ENCODE measurements around the gene CASQ1. TPM values are rescaled to one million over a fixed set of nuclear protein-coding genes. Genes with fewer than 3 reads are reported as not detected.

CASQ1 gene
- total RNA-seq, 1 experiment from 2014 or later = not detected

DNA sequence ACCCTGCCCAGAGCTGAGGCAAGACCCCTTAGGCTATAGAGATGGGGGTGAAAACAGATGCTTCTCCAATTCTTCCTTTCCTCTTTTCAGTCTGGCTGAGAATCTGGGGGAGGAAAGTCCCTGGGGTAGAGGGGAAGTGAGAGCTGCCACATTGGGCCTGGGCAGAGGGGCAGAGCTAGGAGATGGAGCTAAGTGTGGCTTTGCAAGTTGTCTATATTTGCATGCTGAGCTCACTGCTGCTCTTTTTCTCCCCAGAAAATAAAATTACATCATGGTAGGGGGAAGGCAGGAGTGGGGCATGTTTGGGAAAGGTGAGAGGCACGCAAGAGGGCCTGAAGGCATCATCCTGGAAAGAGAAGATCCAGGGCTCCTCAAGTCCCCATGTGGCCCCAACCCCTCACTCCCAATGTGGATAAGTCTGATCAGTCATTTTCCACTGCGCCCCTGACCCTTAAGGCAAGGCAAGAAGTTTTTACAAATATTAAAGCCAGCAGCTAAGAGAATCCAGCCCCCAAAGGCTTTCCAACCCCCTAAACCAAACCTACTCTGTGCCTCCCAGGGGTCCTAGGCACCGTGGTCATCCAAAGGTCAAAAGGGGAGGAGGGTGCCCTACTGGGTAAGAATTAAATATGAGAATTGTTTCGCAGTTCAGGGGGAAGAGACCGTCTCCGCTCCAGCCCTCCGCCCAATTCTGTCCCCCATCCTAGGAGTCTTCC, 14.3 kb downstream of the CASQ1 start:
- DNase-seq (ENCODE audit: extremely low read depth, low read depth) = no peak

DNA sequence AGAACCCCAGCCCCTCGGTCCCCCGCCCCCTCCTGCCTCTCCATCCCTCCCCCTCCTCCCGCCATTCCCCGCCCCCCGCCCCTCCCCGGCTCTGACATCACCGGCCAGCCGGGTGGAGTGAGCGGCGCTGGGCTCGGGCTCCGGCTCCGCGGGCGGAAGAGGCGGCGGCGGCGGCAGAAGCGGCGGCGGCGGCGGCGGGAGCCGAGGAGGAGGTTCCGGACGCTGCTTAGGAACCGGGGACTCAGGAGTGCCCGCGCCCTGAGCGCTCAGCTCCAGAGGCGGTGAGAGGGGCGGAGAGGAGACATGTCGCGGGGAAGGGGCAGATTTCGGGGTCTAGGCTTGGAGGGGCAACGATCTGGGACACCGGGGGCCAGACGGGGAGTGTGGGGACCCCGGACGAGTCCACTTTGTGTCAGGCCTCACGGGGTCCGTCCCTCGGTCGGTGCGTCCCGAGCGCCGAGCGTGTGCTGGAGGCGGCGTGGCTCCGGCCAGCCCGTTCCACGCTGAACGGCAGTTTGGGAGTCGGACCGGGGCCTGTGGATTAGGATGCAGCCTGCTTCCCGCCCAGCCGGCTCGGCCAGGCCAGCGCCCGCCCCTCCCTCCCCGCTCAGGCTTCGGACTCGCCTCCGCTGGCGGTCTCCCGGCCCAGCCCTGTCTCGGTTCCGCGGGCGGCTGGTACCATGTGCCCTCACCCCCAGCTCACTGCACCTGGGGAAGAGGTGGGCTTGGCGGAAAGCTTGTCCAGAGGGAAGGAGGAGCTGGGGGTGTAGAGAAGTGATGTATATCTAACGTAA, 15.1 kb downstream of the CASQ1 start, which contains the start of gene PEA15:
PEA15 (plus strand) TSS at position 143 of the 794 bp plus-strand sequence. CDS start 6,161 bp downstream, outside the sequence.
- peak; percentile 73 for DNase-seq (ENCODE audit: extremely low read depth, low read depth)

DNA sequence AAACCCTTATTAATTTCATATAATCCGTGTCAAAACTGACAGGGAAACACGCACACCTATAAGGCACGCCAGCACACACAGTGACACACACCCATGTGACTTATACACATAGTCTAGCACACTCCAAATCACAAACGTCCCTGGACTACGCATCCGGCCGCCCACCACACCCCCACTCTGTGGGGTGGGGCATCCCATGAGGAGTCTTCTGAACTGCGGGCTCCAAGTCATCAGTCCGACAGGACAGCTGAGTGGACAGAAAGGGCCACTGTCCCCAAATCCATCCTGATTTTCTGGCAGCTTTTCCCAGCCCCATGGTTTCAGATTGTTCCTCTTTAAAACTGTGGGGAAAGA, 15.6 kb downstream of the CASQ1 start:
- DNase-seq (ENCODE audit: extremely low read depth, low read depth) = peak; percentile 25

DNA sequence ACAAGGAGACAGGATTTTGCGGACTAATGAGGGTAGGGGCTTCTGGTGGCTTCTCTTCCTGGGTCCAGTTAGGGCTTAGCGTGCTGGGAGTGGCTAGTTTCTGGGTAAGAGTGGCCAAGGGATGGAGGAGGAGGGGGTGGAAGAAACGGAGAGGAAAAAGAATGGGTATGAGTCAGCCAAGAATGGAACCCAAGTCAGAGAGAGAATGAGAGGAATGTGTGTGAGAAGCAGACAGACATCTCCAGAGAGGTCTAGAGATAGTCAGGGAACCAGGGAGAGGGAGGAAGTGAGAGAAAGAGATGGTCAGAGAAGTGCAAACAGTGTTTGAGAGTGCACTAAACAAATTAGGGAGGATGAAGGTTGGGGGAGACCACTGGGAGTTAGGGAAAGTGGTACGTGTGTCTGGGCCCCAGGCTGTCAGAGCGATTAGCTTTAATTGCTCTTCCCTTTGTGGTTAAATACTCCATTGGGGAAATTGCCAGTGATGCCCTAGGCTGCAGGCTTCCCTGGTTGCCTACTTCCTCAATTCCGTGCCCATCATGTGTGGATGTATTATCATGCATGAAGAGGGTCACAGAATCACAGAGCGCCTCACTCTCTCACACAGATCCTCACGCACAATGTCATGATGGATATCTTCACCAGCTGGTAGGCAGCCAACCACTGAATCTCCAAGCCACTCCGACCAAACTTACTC, 16.2 kb downstream of the CASQ1 start:
- DNase-seq (ENCODE audit: extremely low read depth, low read depth) = no peak

DNA sequence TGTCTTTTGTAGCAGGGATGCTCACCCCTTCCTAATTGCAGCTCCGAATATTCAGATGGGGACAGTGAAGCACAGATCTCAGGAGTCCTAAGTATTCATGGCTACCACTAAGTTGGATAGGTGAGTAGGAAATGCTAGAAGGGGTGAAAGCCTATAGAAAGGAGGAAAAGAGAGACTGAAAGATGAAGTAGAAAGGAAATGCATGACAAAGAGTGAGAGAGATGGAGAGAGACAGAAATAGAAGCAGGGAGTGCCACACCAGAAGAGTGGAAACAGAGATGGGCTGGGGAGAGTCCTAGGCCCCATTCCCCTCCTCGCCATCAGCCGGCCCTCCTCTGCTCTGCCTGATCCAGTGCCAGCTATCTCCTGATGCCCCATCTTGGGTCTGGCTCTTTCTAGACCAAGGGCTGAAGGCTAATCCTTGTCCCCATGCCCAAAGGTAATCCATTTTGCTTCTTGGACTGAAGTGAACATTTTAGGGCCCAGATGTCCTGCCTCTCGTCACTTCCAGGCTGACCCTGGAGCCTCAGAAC, 16.8 kb downstream of the CASQ1 start:
- no peak for DNase-seq (ENCODE audit: extremely low read depth, low read depth)

DNA sequence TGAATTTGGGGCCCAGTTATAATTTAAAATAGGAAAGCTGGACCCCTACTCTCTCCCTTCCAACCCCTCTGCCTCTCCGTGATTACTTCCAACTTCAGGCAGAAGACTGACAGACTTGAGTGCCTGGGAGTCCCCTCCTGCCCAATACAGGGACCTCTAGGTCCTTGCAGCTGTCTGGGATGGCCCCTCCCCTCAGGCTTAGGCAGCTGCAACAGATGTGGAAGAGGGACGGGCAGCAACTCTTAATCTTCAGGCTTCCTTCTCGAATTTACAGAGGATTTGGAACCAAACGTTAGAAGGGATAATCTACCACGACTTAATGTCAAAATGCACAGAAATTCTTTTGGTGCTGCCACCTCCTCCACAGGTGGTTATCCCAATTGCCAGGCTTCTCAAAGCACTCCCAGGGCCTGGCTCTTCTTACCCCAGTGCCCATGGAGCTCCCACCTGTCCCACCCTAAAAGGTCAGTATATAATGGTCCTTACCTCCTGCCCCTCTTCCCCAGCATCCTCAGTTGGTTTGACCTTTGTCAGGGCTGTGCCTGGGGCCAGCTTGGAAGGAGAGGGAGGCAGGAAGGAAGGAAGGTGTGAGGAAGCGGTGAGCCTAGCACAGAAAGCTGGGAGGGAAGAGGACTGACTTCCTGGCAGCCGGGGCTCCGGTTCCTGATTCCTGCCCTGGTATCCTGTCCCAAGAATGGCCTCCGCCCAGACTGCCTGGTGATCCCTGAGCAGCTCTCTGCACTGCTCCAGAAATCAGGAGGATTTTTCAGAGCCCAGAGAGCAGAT, 17.6 kb downstream of the CASQ1 start:
- DNase-seq (ENCODE audit: extremely low read depth, low read depth) = no peak

DNA sequence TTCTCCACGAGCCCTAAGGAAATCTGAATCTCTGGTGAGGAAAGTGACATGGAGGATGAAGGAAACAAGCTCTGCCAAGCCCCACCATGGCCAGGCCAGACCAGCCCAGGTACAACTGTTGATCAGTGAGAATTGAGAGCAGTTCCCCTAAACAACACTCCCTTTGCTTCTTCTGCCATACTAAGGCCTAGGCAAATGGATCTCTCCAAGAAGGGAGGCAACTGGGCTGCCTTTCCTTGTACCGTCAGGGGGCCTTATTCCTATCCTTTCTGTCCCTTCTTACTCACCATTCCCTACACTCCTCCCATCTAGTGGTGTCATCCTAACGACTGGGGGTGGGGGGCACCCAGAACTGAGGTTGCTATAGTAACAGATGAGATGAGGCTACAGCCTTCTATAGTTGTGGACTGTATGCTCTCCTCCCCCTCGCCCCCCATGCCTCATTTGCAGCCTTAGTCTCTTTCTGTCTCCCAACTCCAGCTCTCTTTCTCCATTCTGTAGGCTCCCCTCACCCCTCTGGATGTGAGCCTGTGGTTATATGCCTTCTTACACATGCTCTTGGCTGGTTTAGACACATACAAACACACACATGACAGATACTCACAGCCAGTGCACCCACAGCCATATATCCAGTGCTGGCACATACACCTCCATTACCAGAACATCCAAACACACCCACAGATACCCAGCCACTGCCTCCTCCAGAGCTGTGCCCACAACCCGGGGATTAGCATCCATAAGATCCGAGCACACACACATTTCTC, 18.4 kb downstream of the CASQ1 start:
- DNase-seq (ENCODE audit: extremely low read depth, low read depth) = no peak

DNA sequence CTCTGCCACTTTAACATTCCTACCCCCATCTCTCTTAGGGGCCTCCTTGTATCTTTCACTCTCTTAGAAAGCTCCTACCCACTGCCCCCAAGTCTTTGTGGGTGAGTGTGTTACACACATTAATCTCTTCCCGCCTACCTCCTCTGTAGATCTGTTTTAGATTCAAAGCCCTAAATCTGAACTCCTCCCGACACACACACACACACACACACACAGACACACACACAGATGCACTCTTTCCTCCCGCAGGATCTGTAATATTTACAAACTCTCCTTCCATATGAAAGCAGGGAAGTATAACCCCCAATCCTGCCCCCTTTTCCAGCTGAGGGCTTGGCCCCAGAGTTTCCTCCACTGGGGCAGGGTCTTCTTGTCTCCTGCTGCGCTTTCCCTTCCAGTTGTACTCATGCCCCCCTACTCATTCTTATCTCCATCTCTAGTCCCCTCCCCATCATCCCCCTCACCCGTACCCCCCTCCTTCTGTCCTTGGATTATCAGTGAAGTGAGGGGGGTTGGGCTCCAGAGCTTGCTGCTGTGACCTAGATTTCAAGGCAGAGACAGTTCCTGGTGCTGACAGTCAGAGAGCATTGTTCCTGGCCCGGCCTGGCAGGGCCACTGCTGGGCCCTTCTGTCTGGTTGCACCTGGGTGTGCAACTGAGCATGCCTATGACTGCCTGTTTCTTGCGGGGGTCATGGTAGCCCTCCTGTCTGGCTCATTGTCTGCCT, 19.1 kb downstream of the CASQ1 start:
- DNase-seq (ENCODE audit: extremely low read depth, low read depth) = no peak

DNA sequence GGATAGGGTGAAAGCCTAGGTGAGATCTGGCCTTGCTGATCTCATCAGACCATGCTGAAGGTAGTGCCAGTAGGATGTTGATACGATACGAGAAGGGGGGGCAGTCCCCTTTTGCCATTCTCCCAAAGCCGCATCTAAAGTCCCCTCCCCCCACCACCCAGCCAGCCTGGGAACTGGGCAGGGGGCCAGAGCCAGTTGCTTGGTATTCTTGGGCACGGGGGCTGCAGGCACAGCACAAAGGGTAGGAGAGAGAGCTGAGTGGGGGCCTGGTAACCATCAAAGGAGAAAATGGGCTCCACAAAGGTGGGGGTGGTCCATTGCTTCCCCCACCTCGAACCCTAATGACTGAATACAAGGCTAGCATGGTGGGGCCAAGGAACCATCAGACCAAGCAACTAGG, 20.2 kb downstream of the CASQ1 start:
- DNase-seq (ENCODE audit: extremely low read depth, low read depth) = no peak

DNA sequence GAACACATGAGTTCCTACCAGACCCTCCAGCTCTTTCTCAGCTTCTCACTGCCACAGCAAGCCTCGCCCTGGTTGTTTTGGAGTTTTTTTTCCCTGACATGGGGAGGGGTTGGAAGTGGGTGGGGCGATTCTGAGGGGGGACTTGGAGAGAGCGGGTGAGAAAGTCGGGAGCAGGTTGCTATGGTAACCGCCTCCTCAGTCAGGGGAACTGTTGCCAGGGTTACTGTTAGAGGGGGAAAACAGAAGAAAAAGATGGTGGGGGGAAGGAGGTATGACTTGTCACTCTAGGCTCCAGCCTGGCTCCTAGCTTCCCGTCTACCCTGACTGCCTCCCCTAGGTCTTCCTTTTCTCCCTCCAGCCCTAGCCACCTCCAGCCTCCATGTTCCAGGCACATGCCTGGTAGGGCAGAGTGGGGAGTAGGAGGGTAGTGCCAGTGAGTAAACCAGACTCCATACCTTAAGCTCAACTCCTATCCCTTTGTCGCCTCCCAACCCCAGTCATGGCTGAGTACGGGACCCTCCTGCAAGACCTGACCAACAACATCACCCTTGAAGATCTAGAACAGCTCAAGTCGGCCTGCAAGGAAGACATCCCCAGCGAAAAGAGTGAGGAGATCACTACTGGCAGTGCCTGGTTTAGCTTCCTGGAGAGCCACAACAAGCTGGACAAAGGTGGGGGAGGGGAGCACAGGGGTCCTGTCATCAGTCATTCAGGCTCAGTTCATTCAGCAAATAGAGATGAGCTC, 20.8 kb downstream of the CASQ1 start:
- DNase-seq (ENCODE audit: extremely low read depth, low read depth) = no peak

DNA sequence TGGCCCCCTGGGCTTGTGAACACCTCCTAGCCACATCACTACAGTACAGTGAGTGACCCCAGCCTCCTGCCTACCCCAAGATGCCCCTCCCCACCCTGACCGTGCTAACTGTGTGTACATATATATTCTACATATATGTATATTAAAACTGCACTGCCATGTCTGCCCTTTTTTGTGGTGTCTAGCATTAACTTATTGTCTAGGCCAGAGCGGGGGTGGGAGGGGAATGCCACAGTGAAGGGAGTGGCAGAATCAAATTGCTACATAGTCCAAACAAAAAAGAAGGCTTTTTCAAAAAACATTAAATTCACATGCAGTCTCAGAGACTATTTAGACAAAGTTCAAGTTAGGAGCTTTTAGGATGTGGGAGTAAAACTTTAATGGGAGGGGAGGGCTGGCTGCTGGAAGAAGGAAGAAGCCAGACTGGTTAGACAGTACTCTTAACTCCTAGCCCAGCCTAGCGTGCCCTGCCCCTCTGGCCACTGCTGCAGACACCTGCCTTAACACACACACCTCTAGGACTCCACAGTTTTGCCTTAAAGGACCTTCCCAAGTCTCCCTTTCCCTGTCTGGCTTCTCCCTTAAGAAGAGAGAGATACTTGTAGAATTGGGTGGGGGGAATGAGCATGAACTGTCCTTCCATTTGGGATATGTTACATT, 24.2 kb downstream of the CASQ1 start:
- no peak for DNase-seq (ENCODE audit: extremely low read depth, low read depth)

DNA sequence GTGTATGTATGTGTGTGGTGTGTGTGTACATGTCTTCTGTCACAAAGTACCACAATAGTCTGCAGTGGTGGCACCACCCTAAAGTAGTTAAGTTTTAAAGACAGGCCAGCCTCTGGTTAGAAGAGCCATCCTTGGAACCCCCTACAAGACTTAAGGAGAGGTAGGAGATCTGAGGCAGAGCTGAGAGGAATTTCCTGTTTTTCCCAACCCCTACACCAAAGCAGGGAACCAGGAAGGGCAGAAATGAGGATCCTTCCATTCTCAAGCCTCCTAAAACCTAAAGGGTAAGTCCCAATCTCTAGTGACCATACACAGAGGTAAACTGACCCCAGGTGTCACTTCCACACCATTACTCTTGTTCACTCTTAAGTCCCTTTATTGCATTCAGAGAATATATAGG, 25.9 kb downstream of the CASQ1 start:
- no peak for DNase-seq (ENCODE audit: extremely low read depth, low read depth)

DNA sequence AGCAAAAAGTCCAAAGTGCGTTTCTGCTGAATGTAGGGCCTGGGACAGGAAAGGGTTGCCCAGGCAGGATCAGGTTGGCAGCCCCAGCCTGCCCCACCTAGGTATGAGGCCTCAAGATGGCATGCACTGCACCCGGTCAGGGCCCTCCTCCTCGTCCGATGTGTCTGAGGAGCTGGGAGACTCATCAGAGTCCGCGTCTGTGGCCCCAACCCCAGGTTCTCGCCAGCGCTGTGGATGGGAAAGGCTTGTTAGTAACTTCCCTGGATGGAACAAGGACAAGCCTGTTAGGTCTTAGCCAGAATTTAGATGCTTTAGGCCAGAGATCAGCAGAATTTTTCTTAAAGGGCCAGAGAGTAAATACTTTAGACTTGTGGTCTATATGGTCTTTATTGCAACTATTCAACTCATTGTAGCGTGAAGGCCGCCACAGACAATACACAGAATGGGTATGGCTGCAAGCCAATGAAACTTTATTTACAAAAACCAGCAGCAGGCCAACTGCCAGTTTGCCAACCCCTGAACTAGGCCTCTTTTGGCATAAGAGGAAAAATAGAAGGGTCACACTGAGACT, 27.2 kb downstream of the CASQ1 start:
- DNase-seq (ENCODE audit: extremely low read depth, low read depth) = no peak

DNA sequence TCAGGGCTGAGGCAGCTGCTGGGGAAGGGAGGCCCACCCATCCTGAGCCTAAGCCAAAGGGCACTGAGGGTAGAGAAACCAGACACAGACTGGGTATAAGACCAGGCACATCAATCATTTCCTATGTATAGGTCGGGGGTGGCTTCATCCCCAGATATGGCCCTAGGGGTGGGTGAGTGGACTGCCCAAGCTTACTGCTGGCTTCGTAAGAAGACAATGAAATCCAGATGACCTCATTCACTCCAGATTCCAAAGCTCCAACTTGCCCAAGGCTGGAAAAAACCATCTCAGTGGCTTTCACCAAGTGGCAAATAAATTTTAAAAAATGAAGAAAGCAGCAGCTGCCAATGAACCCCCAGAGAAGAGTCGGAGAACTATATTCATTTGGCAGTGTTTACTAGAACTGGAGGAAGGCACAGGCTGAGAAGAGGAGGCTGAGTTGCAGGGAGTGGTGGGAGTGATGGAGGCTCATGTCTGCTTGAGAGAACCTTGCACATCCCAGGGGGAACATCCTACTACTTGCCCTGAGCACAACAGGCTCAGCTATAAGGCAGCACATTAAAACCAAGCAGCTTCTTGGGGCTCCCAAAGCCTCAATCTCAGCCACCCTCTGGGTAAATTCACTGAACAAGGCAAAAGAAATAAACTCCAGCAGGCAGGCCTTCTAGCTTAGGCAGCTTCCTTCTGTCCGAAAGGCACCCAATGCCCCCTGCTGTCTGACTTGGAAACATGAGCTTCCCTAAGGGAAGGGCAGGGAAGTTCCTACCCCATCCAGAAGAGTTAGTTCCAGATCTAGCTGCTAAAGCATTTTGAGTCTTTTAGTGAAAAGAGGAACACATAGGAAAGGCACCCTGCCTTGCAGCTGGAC, 28.9 kb downstream of the CASQ1 start:
- DNase-seq (ENCODE audit: extremely low read depth, low read depth) = peak; percentile 54

DNA sequence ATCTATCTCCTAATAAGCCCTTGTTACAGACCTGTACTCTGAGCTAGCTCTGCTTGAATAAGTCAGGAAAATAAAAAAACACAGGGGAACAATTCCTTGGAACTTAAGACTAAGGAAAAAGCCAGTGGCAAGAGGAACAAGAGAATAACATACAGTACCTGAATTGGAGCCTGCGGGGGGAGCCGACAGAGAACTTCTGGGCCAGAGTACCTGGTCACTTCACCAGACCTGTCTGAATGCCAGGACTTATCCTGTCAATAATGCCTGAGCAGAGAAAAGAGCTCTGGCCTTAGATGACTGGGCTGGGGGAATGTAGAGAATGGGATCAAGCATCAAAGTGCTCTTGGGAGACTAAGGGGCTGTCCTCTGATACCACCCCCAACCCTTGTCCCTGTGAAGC, 29.9 kb downstream of the CASQ1 start:
- no peak for DNase-seq (ENCODE audit: extremely low read depth, low read depth)

DNA sequence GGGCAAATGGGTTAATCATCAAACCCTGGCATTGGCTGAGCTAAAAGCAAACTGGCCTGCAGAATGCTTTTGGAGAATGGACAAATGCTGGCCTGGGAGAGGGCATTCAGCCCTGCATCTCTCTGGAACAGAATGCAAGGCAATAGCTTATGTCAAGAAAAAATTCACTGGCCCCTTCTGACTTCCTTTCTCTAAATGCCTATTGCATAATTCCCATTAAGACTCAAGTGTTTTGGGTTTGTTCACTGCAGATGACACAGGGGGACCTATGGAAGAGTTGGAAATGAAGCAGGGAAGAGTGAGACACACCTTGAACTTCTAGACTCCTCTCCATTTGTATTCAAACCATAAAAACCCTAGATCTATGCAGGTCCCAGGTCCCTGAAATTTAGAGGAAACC, 30.7 kb downstream of the CASQ1 start:
- DNase-seq (ENCODE audit: extremely low read depth, low read depth) = no peak

DNA sequence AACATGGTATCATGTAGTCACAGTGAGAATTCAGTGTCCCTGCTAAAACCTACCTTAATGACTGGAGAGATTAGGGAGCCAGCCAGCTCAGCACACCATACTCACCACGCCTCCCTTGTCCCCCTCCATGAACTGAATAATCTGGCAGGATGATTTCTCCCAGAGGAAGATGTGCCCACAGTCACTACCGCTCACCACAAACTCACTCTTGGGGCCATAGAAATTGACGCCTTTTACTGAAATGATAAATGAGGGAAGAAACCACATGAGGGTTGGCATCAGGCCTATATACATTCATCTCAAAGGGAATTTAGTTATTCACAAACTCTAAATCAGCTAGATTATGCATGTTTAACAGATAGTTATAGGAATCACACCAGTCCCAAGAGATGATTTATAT, 32.2 kb downstream of the CASQ1 start:
- no peak for DNase-seq (ENCODE audit: extremely low read depth, low read depth)

All from NCI-H460 (cell line).